ENCODE data around the gene IMP4.

The IMP4 gene

DNA sequence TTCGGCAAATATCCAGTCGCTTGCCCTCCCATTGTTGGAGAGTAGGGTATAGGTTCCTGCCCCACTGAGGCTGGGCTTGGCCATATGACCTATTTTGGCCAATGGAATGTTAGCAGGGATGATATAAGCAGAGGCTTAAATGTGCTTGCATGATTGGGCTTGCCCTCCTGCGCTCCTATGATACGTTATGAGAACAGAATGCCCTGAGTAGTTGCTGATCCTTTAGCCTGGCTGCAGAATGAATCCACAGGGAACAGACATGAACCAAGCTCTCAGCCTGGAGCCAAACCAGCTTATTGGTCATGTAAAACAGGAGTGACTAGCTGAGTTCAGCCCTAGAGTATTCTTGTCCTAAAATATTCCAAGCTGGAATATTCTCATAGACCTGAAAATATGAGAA is 34.8 kb upstream of the IMP4 start:
- TF ChIP-seq, protein P1, sequence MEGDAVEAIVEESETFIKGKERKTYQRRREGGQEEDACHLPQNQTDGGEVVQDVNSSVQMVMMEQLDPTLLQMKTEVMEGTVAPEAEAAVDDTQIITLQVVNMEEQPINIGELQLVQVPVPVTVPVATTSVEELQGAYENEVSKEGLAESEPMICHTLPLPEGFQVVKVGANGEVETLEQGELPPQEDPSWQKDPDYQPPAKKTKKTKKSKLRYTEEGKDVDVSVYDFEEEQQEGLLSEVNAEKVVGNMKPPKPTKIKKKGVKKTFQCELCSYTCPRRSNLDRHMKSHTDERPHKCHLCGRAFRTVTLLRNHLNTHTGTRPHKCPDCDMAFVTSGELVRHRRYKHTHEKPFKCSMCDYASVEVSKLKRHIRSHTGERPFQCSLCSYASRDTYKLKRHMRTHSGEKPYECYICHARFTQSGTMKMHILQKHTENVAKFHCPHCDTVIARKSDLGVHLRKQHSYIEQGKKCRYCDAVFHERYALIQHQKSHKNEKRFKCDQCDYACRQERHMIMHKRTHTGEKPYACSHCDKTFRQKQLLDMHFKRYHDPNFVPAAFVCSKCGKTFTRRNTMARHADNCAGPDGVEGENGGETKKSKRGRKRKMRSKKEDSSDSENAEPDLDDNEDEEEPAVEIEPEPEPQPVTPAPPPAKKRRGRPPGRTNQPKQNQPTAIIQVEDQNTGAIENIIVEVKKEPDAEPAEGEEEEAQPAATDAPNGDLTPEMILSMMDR (IDR thresholded peaks at IDR 0.05; ENCODE audit: low read depth, low read length): no peak
- DNase-seq (ENCODE audit: extremely low read depth, low read depth): no peak

DNA sequence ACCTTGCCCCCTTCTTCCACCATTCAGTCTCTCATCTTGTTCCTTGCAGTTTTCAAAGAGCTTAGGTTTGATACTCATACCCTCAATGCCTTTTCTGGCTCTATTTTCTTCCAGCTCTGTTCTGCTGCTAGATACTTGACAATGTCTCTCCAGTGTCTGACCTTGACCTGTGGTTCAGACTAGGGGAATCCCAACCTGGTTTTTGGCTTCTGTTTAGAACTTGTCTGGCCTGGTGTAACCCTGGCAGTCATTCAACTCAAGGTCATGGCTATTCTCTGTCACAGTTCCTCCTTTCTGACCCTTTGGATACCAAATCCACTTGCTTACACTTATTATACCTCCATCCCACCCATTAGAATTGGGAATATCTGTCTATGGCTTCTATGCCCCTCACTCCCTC is 31.8 kb upstream of the IMP4 start:
- TF ChIP-seq, protein P1 (IDR thresholded peaks at IDR 0.05; ENCODE audit: low read depth, low read length): no peak
- no peak for DNase-seq (ENCODE audit: extremely low read depth, low read depth)

DNA sequence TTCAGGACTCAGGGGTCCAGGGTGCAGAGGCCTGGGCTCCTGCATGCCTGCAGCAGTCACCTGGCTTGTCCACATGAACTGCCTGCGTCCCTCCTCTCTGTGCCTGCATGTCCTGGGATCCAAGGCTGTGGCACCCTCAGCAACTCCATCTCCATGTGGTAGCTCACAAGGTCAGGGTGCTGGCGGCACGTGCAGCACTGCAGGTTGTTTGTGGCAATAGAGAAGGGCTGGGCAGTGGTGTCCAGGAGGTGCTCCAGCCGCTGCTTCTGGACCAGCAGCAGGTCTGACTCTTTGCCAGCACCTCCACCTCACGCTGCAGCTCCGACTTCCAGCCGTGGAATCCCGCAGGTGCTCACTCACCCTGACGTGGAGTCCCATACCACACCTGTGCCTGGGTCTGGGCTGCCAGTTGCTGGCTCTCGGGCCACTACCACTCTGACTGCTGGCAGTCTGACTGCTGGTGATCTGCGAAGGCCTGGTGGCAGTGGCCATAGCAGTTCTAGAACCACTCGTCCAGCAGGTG is 28.8 kb upstream of the IMP4 start:
- DNase-seq (ENCODE audit: extremely low read depth, low read depth): no peak
- TF ChIP-seq, protein P1 (IDR thresholded peaks at IDR 0.05; ENCODE audit: low read depth, low read length): no peak

DNA sequence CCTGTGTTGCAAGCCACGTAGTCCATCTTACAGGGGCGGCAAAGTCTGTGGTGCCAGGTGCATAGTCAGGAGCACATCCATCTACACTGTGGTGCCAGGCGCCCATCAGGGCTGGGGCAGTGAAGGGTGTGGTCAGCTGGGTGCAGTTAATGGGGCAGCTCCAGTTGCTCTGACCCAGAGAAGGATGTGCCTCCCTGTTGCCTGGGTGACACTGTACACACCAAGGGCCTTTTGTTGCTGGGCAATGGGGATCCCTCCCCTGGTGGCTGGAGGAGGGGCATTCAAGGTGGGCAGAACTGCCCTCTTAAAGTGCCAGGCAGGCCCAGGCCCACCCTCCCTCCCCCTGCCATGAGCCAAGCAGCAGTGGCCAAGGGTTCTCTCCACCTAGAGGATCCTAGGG is 28.3 kb upstream of the IMP4 start:
- TF ChIP-seq, protein P1 (IDR thresholded peaks at IDR 0.05; ENCODE audit: low read depth, low read length): no peak
- DNase-seq (ENCODE audit: extremely low read depth, low read depth): no peak

DNA sequence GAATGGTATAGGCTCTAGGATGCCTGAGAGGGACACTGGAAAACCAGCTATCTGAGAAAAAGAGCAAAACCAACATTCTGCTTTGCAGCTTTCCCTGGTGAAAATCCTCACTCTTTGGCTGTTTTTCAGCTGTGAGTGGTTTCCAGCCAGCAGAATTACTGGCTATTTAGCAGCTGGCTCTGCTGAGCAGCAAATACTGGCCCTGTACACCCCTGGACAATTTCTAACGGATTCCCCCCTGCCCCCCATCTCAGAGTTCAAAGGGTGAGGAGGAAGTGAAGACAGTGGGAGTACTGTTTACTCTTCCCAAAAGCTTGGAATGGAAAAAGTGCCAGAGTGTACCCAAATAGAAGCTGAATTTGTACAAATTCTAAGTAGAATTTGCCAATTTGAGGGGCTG is 26.1 kb upstream of the IMP4 start:
- TF ChIP-seq, protein P1 (IDR thresholded peaks at IDR 0.05; ENCODE audit: low read depth, low read length): no peak
- DNase-seq (ENCODE audit: extremely low read depth, low read depth): no peak

DNA sequence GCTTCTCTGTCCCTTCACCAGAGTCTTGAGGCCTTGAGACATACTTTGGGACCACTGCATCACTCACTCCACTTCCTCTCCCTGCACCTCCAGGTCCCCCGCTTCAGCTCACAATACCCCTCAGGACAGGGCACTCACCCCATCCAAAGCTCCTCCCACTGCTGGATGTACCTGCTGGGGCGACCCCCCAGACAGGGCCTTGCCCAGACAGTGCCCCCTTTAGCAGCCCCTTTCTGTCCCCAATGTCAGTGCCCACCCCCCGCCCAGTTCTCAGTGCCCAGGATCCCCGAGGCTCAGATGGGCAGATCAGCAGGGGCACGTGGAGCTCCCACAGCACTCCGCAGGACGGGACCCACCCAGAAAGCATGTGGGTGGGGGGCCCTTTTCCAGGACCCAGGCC is 23.8 kb upstream of the IMP4 start:
- DNase-seq (ENCODE audit: extremely low read depth, low read depth): no peak
- TF ChIP-seq, protein P1 (IDR thresholded peaks at IDR 0.05; ENCODE audit: low read depth, low read length): no peak

DNA sequence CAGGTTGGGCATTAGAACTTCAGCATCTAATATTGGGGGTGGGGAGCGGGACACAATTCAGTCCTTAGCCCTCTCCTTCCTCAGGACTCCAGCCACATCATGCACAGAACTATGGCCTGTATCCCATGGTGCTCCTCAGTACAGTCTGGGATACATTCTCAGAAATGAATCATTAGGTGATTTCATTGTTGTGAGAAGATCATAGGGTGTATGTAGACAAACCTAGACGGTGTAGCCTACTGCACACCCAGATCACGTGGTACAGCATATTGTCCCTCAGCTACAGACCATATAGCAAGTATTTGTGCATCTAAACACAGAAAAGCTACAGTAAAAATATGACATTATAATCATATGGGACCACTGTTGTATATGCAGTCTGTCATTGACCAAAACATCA is 23.2 kb upstream of the IMP4 start:
- TF ChIP-seq, protein P1 (IDR thresholded peaks at IDR 0.05; ENCODE audit: low read depth, low read length): no peak
- no peak for DNase-seq (ENCODE audit: extremely low read depth, low read depth)

Data from AG09319 (cell line).